SU-DHL-6 (cell line): ENCODE data around the gene SNX2.

Experiments
- H2AFZ ChIP-seq: fragments of 200-600 bp; sonication (generic); 2 replicates; pipeline ENCODE4 v1.6.1; 2014; ENCODE audit warnings: low read depth, mild to moderate bottlenecking, moderate library complexity, mixed read lengths, antibody characterized with exemption, low read length; ENCODE audit not compliant: severe bottlenecking
- H3F3A ChIP-seq: fragments of 200-600 bp; shearing (Covaris generic); 2 replicates; pipeline ENCODE4 v1.6.0; 2016; ENCODE audit warnings: antibody characterized with exemption, mild to moderate bottlenecking; ENCODE audit not compliant: insufficient read depth
- H3K27ac ChIP-seq: fragments of 200-600 bp; sonication (generic); 2 replicates; pipeline ENCODE4 v1.5.1; 2016; ENCODE audit warnings: low read depth, mild to moderate bottlenecking, low read length, moderate library complexity, mixed read lengths
- H3K27me3 ChIP-seq: fragments of 200-600 bp; sonication (generic), shearing (Covaris generic); 2 replicates; pipeline ENCODE4 v1.6.0; 2014; ENCODE audit warnings: mild to moderate bottlenecking, low read length
- H3K36me3 ChIP-seq: fragments of 200-600 bp; sonication (generic); 2 replicates; pipeline ENCODE4 v1.6.1; 2014; ENCODE audit warnings: mild to moderate bottlenecking, low read length, mixed read lengths
- H3K4me2 ChIP-seq: fragments of 300-600, 200-600 bp; shearing (Covaris generic), sonication (generic); 2 replicates; pipeline ENCODE4 v1.6.0; 2014; ENCODE audit warnings: low read length, low read depth, mild to moderate bottlenecking; ENCODE audit not compliant: poor library complexity, severe bottlenecking
- H3K4me3 ChIP-seq: fragments of 200-600 bp; sonication (generic); 2 replicates; pipeline ENCODE4 v1.5.1; 2014; ENCODE audit warnings: antibody characterized with exemption, low read length, mild to moderate bottlenecking, mixed read lengths; ENCODE audit not compliant: insufficient read depth, poor library complexity, severe bottlenecking
- H3K79me2 ChIP-seq: fragments of 200-600 bp; sonication (generic); 2 replicates; pipeline ENCODE4 v1.6.1; 2014; ENCODE audit warnings: mild to moderate bottlenecking, low read length, moderate library complexity; ENCODE audit not compliant: insufficient read depth
- H3K9ac ChIP-seq: fragments of 200-600 bp; sonication (generic); 2 replicates; pipeline ENCODE4 v1.7.0; 2014; ENCODE audit warnings: mild to moderate bottlenecking, low read length
- H3K9me2 ChIP-seq: fragments of 200-600 bp; sonication (generic); replicated peaks from 2 replicates; pipeline ENCODE4 v1.6.1; 2014; ENCODE audit warnings: low read length; ENCODE audit not compliant: insufficient read depth
- H3K9me3 ChIP-seq: fragments of 200-600 bp; sonication (generic); 2 replicates; pipeline ENCODE4 v1.6.1; 2014; ENCODE audit warnings: low read length, mixed read lengths; ENCODE audit not compliant: insufficient read depth
- H4K20me1 ChIP-seq: fragments of 200-600 bp; sonication (generic); 2 replicates; pipeline ENCODE4 v1.6.1; 2014; ENCODE audit warnings: low read depth, mild to moderate bottlenecking, antibody characterized with exemption, low read length, moderate library complexity, mixed read lengths
- CTCF ChIP-seq: fragments of 200-600 bp; sonication (generic); IDR thresholded peaks from one replicate; pipeline ENCODE4 v1.5.1; 2017; ENCODE audit warnings: antibody characterized with exemption, mild to moderate bottlenecking, low read length, moderate library complexity; ENCODE audit not compliant: insufficient read depth, poor library complexity, severe bottlenecking
- EZH2phosphoT487 ChIP-seq: fragments of 200-600 bp; sonication (generic), shearing (Covaris generic); conservative IDR thresholded peaks from 2 replicates; pipeline ENCODE4 v1.6.1; 2018; ENCODE audit warnings: mild to moderate bottlenecking, antibody characterized with exemption, low read length, moderate library complexity, mixed read lengths

Gene SNX2

DNA sequence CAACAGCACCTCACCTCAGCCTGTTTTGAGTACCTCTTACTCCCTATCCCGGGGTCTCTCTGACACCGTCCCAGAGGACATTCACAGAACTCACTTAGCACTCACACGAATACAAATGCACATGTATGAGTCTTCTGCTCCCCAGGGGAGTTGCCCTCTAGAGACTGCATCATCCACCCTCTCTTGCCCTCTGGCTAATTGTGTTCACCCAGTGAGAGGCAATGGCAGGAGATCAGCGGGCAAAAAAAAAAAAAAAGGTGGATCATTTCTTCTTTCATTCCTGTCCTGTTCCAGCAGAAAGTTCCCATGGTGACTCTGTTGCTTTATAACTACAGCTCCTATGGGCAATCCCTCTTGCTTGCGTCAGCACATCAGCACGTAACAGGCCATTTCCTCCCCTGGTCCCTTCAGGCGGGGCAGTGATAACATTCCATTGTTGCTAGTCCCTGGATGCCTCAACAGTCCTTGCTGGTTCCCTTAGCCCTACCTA lies 23.5 kb upstream of the SNX2 start:
- Histone ChIP-seq H3K4me3 (no peak overlapping the region), H3K9ac (no peak overlapping the region), H3K9me2 (no peaks in the 10 kb centered on the region), H3K4me2 (no peak overlapping the region), H3K27ac (no peak overlapping the region), H3K27me3 (no peaks in the 10 kb centered on the region), H2AFZ (no peak overlapping the region), H3F3A (no peaks in the 10 kb centered on the region), H4K20me1 (no peaks in the 10 kb centered on the region), H3K36me3 (no peaks in the 10 kb centered on the region), H3K9me3 (no peaks in the 10 kb centered on the region), H3K79me2 (no peaks in the 10 kb centered on the region)
- TF ChIP-seq CTCF = no peak
- TF ChIP-seq EZH2phosphoT487 = no peak

DNA sequence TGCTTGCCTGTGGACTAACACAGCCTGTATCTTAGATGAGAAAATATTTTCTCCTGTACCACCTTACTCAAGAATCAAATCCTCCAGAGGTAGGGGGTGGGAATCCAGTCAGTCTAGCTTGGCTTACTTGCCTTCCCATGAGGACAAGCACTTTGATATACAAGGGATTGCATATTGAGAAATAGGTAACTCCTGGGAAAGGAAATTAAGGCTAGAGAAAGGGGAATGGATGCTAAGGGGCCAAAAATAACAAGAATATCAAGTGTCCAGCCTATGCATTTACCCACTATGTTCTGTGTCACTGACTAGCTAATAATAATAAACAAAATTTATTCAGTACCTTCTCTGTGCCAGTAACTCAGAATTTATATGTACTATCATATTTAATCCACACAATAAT lies 21.4 kb upstream of the SNX2 start:
- no peak overlapping the region for H3K9ac ChIP-seq
- H3K9me3 ChIP-seq = no peaks in the 10 kb centered on the region
- no peaks in the 10 kb centered on the region for H3K27me3 ChIP-seq
- H3K4me2 ChIP-seq = no peak overlapping the region
- no peaks in the 10 kb centered on the region for H3K36me3 ChIP-seq
- no peaks in the 10 kb centered on the region for H3F3A ChIP-seq
- TF ChIP-seq CTCF = no peak
- no peak for TF ChIP-seq EZH2phosphoT487
- H4K20me1 ChIP-seq = no peaks in the 10 kb centered on the region
- no peaks in the 10 kb centered on the region for H3K9me2 ChIP-seq
- H3K4me3 ChIP-seq = no peak overlapping the region
- no peak overlapping the region for H2AFZ ChIP-seq
- H3K27ac ChIP-seq = no peak overlapping the region
- no peaks in the 10 kb centered on the region for H3K79me2 ChIP-seq

DNA sequence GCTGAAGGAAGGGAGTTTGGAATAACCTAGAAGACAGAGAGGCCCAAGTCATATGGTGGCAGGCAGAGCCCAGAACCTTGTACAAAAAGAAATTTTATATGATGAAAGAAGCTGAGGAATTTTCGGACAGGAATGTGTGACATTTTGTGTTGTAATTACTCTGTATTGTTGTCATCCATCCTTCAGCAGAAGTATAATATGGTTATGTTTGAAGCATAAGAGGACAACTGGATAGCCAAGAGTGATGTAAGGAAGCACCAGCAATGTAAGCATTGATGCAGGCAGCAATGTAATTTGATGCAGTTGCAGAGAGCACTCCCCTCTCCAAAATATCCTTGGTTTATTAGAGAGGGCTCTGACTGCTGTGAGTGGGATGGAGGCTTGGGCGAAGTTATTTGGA lies 19.1 kb upstream of the SNX2 start:
- no peaks in the 10 kb centered on the region for H3F3A ChIP-seq
- H3K27me3 ChIP-seq = no peaks in the 10 kb centered on the region
- H3K9me3 ChIP-seq = no peaks in the 10 kb centered on the region
- H3K4me3 ChIP-seq = no peak overlapping the region
- H3K79me2 ChIP-seq = no peaks in the 10 kb centered on the region
- no peak overlapping the region for H3K4me2 ChIP-seq
- no peak overlapping the region for H3K9ac ChIP-seq
- TF ChIP-seq EZH2phosphoT487 = no peak
- TF ChIP-seq CTCF = no peak
- H2AFZ ChIP-seq = no peak overlapping the region
- no peaks in the 10 kb centered on the region for H3K36me3 ChIP-seq
- no peak overlapping the region for H3K27ac ChIP-seq
- H3K9me2 ChIP-seq = no peaks in the 10 kb centered on the region
- H4K20me1 ChIP-seq = no peaks in the 10 kb centered on the region
